KOPT-K1 (cell line): Measurements from ENCODE around the gene SLC45A3.
"Not testable (repeated sequence)": the region's sequence is repeated elsewhere in the genome, so short reads cannot be mapped to it uniquely, and the experiment has no call there.

Experiments
- H3K27ac ChIP-seq: fragments of 200-600 bp; sonication (generic); 2 replicates; pipeline ENCODE4 v1.5.1; 2016; ENCODE audit warnings: antibody characterized with exemption, mild to moderate bottlenecking, low read depth, low read length; ENCODE audit not compliant: poor library complexity, severe bottlenecking
- H3K36me3 ChIP-seq: fragments of 200-600 bp; sonication (generic); 2 replicates; pipeline ENCODE4 v1.5.1; 2017; ENCODE audit warnings: antibody characterized with exemption, mild to moderate bottlenecking, low read length, moderate library complexity; ENCODE audit not compliant: insufficient read depth
- H3K9me3 ChIP-seq: fragments of 200-600 bp; sonication (generic); 2 replicates; pipeline ENCODE4 v1.5.1; 2017; ENCODE audit warnings: antibody characterized with exemption, low read length, mild to moderate bottlenecking; ENCODE audit not compliant: insufficient read depth, poor library complexity, severe bottlenecking

SLC45A3 gene, protein sequence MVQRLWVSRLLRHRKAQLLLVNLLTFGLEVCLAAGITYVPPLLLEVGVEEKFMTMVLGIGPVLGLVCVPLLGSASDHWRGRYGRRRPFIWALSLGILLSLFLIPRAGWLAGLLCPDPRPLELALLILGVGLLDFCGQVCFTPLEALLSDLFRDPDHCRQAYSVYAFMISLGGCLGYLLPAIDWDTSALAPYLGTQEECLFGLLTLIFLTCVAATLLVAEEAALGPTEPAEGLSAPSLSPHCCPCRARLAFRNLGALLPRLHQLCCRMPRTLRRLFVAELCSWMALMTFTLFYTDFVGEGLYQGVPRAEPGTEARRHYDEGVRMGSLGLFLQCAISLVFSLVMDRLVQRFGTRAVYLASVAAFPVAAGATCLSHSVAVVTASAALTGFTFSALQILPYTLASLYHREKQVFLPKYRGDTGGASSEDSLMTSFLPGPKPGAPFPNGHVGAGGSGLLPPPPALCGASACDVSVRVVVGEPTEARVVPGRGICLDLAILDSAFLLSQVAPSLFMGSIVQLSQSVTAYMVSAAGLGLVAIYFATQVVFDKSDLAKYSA

DNA sequence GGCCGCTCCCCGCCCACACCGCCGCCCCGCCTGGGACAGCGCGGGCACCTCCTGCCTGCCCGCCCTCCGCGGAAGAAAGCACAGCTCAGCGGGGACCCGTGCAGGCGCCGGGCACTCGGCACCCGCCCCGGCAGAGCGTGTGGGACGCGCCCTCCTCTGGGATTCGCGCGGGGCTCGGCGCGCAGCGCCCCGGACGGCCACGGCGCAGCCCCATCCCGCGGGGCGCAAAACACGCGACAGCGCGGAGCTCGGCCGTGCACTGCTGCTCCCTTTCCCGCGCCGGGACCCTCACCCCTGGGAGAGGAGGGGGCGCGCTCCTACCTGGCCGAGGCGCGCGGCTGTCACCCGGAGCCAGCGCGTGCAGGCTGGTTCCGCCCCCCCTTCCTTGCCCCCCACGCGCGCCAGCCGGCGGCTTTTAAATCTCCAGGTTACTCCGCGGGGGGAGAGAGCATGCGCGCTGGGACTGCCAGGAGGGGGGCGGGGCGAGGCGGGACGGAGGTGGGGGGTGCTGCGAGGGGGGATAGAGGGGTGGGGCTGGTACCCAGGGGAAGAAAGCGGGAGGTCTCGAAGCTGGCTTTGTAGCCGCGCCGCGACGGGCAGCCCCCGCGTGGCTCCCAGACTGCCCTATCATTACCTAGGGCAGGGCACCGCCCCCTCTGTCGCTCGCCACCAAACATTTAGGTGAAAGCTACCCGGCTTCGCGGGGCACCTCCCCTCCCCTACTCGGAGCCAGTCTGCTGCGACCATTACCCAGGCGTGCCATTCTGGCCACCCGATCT is at the start of gene SLC45A3:
SLC45A3 (minus strand) TSS at position 437 of the 779 bp plus-strand sequence. CDS start 15,853 bp downstream, outside the sequence.
- Histone ChIP-seq H3K27ac (no peak within 1 kb of the TSS), H3K36me3 (no peaks in the 10 kb centered on the region), H3K9me3 (no peaks in the 10 kb centered on the region)

DNA sequence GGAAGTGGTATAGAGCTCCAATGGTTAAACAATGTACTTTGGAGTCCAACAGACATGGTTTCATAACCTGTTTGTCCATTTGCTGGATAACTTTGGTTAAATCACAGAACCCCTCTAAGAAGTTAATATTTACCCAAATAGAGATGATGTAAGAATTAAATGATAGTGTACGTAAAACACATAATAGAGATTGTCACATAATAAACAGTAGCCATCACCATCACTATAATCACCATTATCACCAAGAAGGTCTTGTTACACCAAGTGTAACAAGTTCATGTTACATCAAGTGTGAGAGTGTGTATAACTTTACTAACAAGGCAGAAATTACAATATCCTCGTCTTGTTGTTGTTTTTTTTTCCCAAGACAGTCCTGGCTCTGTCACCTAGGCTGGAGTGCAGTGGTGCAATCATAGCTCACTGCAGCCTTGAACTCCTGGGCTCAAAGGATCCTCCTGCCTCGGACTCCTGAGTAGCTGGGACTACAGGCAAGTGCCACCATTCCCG is 46.4 kb upstream of the SLC45A3 start:
- Histone ChIP-seq H3K36me3 (peaks cover 100% of the 10 kb centered on the region), H3K9me3 (no peaks in the 10 kb centered on the region), H3K27ac (no peak overlapping the region)

DNA sequence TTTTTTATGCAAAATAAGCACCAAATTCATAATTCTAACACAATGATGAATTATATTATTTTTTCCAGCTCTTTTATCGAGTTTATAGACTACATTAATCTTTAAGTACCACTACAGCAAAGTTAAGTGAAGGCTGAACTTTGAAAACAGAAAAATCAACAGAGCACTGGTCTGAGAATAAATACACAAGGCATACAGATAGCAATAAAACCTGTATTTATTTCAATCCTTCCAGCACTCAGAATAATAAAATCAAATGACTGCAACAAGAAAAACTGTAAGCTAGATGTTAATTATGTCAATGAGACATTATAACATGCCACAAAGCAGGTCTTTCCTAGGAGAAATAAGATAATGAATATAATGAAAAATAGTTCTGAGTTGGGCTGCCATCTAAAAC is 45.2 kb upstream of the SLC45A3 start:
- Histone ChIP-seq H3K27ac (no peak overlapping the region), H3K36me3 (peaks cover 100% of the 10 kb centered on the region), H3K9me3 (no peaks in the 10 kb centered on the region)

DNA sequence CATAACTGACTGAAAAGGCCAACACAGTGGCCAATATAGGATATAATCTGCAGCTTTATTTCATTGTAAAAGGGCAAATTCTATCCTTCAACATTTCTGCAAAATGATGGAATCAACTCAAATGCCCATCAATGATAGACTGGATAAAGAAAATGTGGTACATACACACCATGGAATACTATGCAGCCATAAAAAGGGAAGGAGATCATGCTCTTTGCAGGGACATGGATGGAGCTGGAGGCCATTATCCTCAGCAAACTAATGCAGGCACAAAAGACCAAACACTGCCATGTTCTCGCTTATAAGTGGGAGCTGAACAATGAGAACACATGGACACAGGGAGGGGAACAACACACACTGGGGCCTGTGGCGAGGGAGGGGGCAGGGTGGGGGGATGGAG is 40.4 kb upstream of the SLC45A3 start:
- peaks cover 100% of the 10 kb centered on the region for H3K36me3 ChIP-seq
- H3K9me3 ChIP-seq, H3K27ac ChIP-seq: not testable (repeated sequence)

DNA sequence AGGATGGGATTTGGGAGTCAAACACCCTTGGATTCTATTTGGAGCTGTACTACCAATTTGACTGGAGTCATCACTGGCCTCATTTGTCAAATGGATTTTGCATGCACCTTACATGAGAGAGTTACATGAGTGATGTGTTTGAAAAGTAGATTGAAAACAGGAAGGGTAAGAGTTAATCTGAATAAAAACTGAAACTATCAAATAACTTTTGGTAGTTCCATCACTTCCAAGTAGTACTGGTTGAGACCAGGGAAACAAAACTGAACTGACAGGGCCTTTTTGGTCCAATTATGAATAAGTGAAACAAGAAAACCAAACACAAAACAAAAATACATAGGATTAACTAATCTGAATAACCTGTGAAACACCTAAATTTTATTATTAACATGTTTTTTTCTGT is 39.5 kb upstream of the SLC45A3 start:
- Histone ChIP-seq H3K27ac (no peak overlapping the region), H3K9me3 (no peaks in the 10 kb centered on the region), H3K36me3 (peaks cover 100% of the 10 kb centered on the region)

DNA sequence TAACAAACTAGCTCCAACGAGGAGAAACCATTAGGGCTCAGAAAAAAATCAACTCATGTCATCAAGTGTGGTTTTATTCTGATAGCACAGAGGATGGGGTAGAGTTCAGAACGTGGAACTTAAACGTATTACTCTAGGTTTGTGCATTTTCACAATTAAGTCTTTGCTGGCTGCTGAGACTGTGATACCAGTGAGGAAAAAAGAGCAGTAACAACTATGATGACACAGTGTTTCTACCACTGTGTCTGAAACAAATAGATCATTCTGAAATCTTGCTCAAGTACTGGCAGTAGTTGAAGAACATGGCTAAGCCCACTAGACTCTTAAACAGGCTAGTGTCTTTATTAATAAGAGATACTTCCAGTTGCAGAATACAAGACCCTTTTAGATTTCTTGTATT is 38.7 kb upstream of the SLC45A3 start:
- Histone ChIP-seq H3K36me3 (peaks cover 100% of the 10 kb centered on the region), H3K9me3 (no peaks in the 10 kb centered on the region), H3K27ac (no peak overlapping the region)

DNA sequence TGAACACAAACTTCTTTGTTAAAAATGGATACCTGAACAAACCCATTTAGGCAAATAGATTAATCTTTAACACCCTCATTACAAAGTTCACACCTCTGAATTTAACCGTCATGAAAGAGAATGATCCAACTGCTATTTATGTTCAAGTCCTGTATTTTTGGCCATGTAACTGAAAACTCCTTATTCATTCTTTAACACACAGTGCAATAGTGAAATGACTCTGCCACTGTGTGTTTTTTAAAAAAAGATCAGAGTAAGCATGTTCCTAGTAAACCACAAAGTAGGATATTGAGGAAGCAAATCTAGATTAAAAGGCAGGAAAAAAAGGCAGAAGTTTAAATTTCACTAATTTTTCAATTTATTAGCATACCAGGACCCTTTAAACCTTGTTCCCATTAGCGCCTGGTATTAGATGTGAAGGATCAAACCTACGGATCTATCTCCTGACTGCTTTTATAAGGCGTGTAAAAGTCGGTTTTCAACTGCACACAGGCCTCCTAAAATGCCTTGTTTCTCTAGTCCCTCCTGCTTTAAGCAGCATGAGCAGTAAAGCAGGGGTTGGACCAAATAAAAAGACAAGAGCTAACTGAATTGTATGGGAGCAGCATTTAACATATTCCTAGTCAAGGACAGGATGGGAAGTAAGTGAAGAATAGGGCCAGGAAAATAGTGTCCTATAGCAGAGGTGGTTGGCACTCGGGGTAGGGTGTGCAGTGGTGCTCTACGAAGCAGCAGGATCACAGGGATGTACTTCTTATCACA is 36.2 kb upstream of the SLC45A3 start:
- peaks cover 93% of the 10 kb centered on the region for H3K36me3 ChIP-seq
- no peaks in the 10 kb centered on the region for H3K9me3 ChIP-seq
- no peak overlapping the region for H3K27ac ChIP-seq

DNA sequence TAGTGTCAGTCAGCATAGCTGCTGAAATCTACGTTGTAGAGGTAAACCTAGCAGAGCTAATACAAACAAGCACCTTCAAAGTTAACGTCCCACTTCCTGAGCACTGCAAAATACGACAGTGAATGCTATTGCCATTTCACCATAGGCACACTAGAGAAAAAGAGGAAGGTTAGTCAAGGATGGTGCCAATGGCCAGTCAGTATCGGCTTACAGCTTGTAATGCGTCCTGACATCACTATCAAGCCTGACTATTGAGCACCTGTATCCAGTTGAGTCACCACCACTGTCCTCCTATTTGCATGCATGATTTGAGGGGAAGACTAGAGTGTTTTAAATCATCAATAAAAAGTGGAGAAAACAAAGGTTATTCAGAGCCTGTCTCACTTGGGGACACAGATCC is 35.3 kb upstream of the SLC45A3 start:
- peaks cover 93% of the 10 kb centered on the region for H3K36me3 ChIP-seq
- H3K9me3 ChIP-seq, result no peaks in the 10 kb centered on the region
- H3K27ac ChIP-seq, result no peak overlapping the region

DNA sequence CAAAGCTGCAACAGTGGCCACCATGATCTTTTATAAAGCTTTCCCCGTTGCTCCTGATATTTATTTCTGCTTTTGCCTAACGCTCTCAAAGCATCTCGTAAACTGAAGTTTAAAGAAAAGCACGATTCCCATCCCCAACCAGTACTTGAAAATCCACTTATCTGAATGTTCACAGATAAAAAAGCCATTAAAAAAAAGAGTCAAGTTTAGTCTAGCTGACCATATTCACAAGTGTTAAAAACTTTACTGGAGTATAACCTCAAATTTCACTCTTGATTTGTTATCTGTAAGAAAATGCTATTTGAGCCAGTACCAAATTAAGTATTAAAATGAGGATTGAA is 34.6 kb upstream of the SLC45A3 start:
- H3K36me3 ChIP-seq, result peaks cover 93% of the 10 kb centered on the region
- no peak overlapping the region for H3K27ac ChIP-seq

DNA sequence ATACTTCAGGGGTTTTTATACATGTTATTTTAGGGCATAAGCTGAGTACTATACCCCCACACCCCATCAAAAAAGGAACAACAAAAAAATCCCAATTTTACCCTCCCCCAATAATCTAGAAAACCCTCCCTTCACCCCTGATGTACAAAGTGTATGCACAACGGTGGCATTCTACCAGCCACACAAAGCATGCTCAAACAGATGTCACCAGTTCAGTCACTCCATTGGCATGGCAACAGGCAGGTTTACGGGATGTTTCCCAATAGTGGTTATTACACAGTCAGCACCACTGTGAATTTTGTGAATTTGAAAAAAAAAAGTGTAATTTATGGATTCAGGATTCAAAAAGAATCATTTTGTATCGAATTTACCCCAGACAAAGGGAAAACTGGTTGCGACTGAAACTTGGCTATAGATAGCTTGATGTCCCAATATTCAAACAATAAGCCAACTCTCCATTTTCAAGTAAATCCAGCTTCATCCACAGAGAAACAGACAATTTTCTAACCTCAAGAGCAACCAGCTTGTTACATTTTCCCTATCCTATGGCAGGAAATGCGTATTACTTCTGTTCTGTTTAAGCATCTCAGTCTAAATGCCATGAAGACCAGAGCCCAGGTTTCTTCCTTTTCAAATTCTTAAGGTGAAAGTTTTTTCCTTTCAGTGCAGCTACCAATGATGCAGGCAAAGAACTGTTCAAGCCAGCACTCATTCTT is 34.0 kb upstream of the SLC45A3 start:
- H3K27ac ChIP-seq, result no peak overlapping the region
- no peaks in the 10 kb centered on the region for H3K9me3 ChIP-seq
- H3K36me3 ChIP-seq, result peaks cover 93% of the 10 kb centered on the region

More for the DNA sequence above, 34.6 kb upstream of the SLC45A3 start:
- H3K9me3 ChIP-seq, result no peaks in the 10 kb centered on the region

DNA sequence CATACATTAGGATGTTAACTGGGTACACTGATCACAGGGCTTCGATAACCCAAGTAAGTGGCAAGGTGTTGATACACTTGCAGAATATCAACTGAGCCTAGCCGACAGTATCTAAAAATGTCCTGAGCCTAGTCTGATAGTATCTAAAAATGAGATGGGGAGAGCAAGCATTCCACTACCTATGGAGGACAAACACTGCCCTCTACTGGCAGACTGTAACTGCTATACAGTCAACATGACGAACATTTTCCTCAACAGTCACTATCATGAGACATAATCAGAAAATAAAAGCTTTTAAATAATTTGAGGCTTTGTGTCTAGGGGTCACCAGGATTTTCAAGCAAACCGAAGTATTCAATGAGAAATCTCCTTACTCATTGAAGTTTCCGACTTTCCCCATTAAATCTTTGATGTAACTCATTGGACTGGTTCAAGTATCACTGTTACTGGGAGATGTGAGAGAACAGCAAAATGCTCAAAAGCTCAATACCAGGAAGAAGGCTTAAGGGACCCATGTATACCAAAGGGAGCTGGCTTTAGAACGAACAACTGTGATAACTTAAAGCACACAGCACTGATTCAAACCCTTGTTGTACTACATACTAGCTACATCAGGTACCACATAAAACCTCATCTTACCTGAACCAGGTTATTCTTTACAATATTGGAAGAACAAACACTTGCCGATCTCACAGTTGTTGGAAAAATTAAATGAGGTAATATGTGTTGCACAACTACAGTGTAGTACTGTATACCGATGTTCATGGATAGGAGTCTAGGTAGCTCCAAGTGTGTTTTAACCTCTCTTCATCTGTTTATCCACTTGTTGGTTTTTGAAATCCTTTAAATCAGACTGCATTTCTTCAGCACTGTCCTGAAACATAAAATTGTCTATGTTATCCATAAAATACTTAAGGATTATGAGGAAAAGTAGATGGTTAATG is 31.1 kb upstream of the SLC45A3 start:
- no peak overlapping the region for H3K27ac ChIP-seq
- peaks cover 92% of the 10 kb centered on the region for H3K36me3 ChIP-seq
- H3K9me3 ChIP-seq, result no peaks in the 10 kb centered on the region

DNA sequence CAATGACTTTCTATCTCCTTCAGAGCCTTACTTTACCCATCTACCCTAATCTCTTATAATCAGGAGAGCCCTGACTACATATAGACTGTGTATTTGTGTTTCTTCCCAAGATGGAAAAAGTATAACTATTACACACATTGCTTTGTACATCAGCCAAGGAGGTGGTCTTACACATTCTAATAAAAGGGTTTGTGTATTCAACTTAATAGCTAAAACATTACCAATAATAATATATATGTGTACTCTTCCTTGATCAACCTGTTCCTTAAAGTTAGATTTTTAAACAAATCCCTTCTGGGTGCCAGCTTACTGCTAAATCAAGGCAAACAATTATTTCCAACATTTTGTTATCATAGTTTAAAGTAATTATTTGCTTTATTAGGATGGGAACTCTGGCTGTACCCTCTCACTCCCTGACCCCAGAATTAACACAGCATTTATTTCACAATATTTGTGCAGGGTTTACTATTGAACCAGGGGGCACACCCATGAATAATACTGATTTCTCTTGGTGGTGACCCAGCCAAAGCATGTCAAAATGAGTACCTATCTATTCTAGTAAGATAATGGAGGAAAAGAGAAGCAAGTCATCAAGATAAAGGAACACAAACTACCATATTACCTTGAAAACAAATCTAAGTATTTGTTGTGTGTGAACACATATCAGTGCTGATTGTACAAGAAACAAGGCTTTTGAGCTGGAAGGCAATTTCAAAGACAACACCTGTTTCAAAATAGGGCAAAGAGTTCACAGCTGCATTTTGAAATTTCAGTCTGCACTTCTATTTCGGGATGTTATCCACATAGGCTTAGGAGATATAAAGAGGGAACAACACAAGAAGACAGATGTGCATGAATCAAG is 30.1 kb upstream of the SLC45A3 start:
- H3K27ac ChIP-seq, result no peak overlapping the region
- peaks cover 85% of the 10 kb centered on the region for H3K36me3 ChIP-seq

DNA sequence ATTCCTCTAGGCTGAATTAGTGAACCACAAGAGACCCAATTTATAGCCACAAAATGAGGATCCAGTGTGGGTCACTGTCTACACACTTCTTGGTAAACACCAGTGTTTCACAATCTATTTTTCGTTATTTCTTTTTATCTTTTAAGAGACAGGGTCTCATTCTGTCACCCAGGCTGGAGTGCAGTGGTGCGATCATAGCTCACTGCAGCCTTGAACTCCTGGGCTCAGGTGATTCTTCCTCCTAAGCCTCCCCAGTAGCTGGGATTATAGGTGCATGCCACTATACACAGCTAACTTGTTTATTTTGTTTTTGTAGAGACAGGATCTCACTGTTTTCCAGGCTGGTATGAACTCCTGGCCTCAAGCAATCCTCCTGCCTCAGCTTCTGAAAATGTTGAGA is 29.3 kb upstream of the SLC45A3 start:
- Histone ChIP-seq H3K36me3 (peaks cover 85% of the 10 kb centered on the region), H3K27ac (no peak overlapping the region), H3K9me3 (no peaks in the 10 kb centered on the region)

More for the DNA sequence above, 30.1 kb upstream of the SLC45A3 start:
- H3K9me3 ChIP-seq, result no peaks in the 10 kb centered on the region
